H1 (cell line): Measurements from ENCODE around the gene ZSCAN30. TPM values are rescaled to one million over a fixed set of nuclear protein-coding genes. Genes with fewer than 3 reads are reported as not detected.

Source experiments
- BACH1 ChIP-seq: IDR thresholded peaks from 2 replicates; pipeline ENCODE4 v1.6.1; 2012; ENCODE audit warnings: low read length, improper control_type of control experiment
- CHD7 ChIP-seq: fragments of 300-600 bp; sonication (generic); IDR thresholded peaks from 2 replicates; pipeline ENCODE4 v1.7.1; 2012; ENCODE audit warnings: low read length, moderate library complexity, mild to moderate bottlenecking, inconsistent platforms; ENCODE audit not compliant: insufficient replicate concordance
- CTBP2 ChIP-seq: IDR thresholded peaks from 2 replicates; pipeline ENCODE4 v1.7.0; 2011; ENCODE audit warnings: borderline replicate concordance, mild to moderate bottlenecking, moderate library complexity, mixed read lengths, low read length; ENCODE audit not compliant: insufficient read depth, insufficient read length
- CTCF ChIP-seq, 3 experiments: IDR thresholded peaks; 1 replicate in 2 of 3; 2 replicates in 1 of 3; pipeline versions ENCODE4 v1.5.1 to v1.6.1; 2011; ENCODE audit warnings: low read length in 3 of 3, mild to moderate bottlenecking in 3 of 3, inconsistent platforms in 2 of 3, low read depth in 1 of 3, moderate library complexity in 1 of 3; ENCODE audit not compliant: insufficient read depth in 1 of 3; ENCODE audit errors: control extremely low read depth in 1 of 3
- RAD21 ChIP-seq, 2 experiments: IDR thresholded peaks in 1 of 2; conservative IDR thresholded peaks in 1 of 2; 2 replicates each; pipeline ENCODE4 v1.6.1; 2011; ENCODE audit warnings: low read depth in 2 of 2, low read length in 2 of 2, improper control_type of control experiment in 1 of 2, inconsistent platforms in 1 of 2, mild to moderate bottlenecking in 1 of 2, moderate library complexity in 1 of 2
- RFX5 ChIP-seq: IDR thresholded peaks from 2 replicates; pipeline ENCODE4 v1.6.1; 2011; ENCODE audit warnings: low read depth, low read length, improper control_type of control experiment, borderline replicate concordance
- SUZ12 ChIP-seq: fragments of 200-600 bp; sonication (generic); IDR thresholded peaks from 2 replicates; pipeline ENCODE4 v1.6.1; 2012; ENCODE audit warnings: mild to moderate bottlenecking, inconsistent platforms, low read length, moderate library complexity, mixed read lengths
- polyA plus RNA-seq, 7 experiments: library from polyadenylated mRNA; depleted of rRNA in 3 of 7; stranded (reverse) in 5 of 7; unstranded in 2 of 7; fragments of >200 nt in 5 of 7; fragments of 200-250 nt in 2 of 7; gene quantifications; 1 replicate in 5 of 7; 2 replicates in 1 of 7; 4 replicates in 1 of 7; pipeline versions ENCODE4 v1.2.1 to v1.2.3, GENCODE V29; 2011 to 2013; ENCODE audit warnings: missing spikeins in 2 of 7, mixed read lengths in 2 of 7
- total RNA-seq: library from RNA; stranded (reverse); fragmentation: NEBNext Ultra II Directional; extraction: Animal tissue kit (Norgen Biotek cat#: 25700); gene quantifications from 2 replicates; pipeline ENCODE4 v1.2.1, GENCODE V29; 2021

The ZSCAN30 gene
- total and polyA plus RNA-seq, 2 of the 8 experiments (the other 6 are each of a cell fraction or from before 2014, with no cell fraction given): 4.4 to 10.3 TPM

- TF ChIP-seq CHD7 (no peak), RAD21 (IDR thresholded peaks at IDR 0.05 in 1 of 2, conservative IDR thresholded peaks at IDR 0.05 in 1 of 2; ENCODE audit: low read depth in 2 of 2, low read length in 2 of 2) (no peak), RFX5 (no peak), BACH1 (no peak), CTCF (IDR thresholded peaks at IDR 0.05; ENCODE audit: control extremely low read depth in 1 of 3, insufficient read depth in 1 of 3, low read depth in 1 of 3, low read length in 3 of 3) (no peak), CTBP2 (no peak), SUZ12 (no peak)
Observed at GRCh38 chr18:35256947-35257346, 33.1 kb downstream of the ZSCAN30 start (continued).
